Measurements from ENCODE around the gene CCDC85A. TPM values are rescaled to one million over a fixed set of nuclear protein-coding genes. Genes with fewer than 3 reads are reported as not detected.

The CCDC85A gene
- polyA plus RNA-seq, 1 of the 3 experiments (the other 2 are of a cell fraction) = 48.7 TPM

GRCh38 chr2:56347881-56348280 lies 164.1 kb downstream of the CCDC85A start:
- ChIA-PET CTCF (no interaction called here), POLR2A (no interaction called here)
- WGBS (ENCODE audit: low lambda C conversion rate) = 36% methylated on average over 4 of the region's 4 CpGs
- H2AFZ ChIP-seq (ENCODE audit: low read depth) = no peak overlapping the region
- TF ChIP-seq EP300 (IDR thresholded peaks at IDR 0.05; ENCODE audit: borderline replicate concordance in 1 of 2, low read depth in 1 of 2, low read length in 1 of 2) = no peak
- no peak for TF ChIP-seq TEAD4 (IDR thresholded peaks at IDR 0.05; ENCODE audit: borderline replicate concordance, insufficient read depth)
- TF ChIP-seq TCF12 (IDR thresholded peaks at IDR 0.05) = no peak
- no peak for TF ChIP-seq MXI1 (IDR thresholded peaks at IDR 0.05; ENCODE audit: low read depth, low read length)
- TF ChIP-seq JUND (IDR thresholded peaks at IDR 0.05) = no peak
- TF ChIP-seq YY1 (IDR thresholded peaks at IDR 0.05; ENCODE audit: low read depth) = no peak
- TF ChIP-seq PBX3 (IDR thresholded peaks at IDR 0.05) = no peak
- TF ChIP-seq TAF1 (IDR thresholded peaks at IDR 0.05; ENCODE audit: borderline replicate concordance, low read depth, low read length) = no peak
- TF ChIP-seq ELF1 (IDR thresholded peaks at IDR 0.05) = no peak
- no peak for TF ChIP-seq CHD2 (IDR thresholded peaks at IDR 0.05; ENCODE audit: low read length, partially characterized antibody)
- TF ChIP-seq NRF1 (IDR thresholded peaks at IDR 0.05; ENCODE audit: low read depth, low read length) = no peak
- peaks cover 92% of the 10 kb centered on the region for H3K79me2 ChIP-seq (ENCODE audit: insufficient read depth)
- H3K27me3 ChIP-seq (ENCODE audit: insufficient read depth) = no peaks in the 10 kb centered on the region
- no peaks in the 10 kb centered on the region for H3K9me3 ChIP-seq
- peaks cover under 1% of the 10 kb centered on the region; the same call in 1 of the 2 replicates for H4K20me1 ChIP-seq (ENCODE audit: insufficient read depth)
- peak overlapping the region; percentile 55 for H3K4me2 ChIP-seq
- H3K4me3 ChIP-seq (ENCODE audit: low read depth in 2 of 2, low read length in 1 of 2) = no peak overlapping the region
- peaks cover 10% of the 10 kb centered on the region for H3F3A ChIP-seq (replicated peaks; ENCODE audit: insufficient read depth)
- H3K9ac ChIP-seq = no peak overlapping the region
- no peak for DNase-seq
- no peak overlapping the region; a peak in 1 of 4 replicates for H3K27ac ChIP-seq (ENCODE audit: low read depth in 2 of 2, low read length in 1 of 2)
- no peaks in the 10 kb centered on the region for H3K9me2 ChIP-seq
- H3K36me3 ChIP-seq (replicated peaks in 1 of 2; ENCODE audit: control insufficient read depth in 1 of 2, insufficient read depth in 2 of 2, low read length in 1 of 2) = peaks cover 6 to 47% of the 10 kb centered on the region in 2 experiments
- peaks cover 0 to 8% of the 10 kb centered on the region in 2 experiments; a peak in 2 of 4 replicates for H3K4me1 ChIP-seq (ENCODE audit: control insufficient read depth in 1 of 2, insufficient read depth in 2 of 2, low read depth in 1 of 2, low read length in 1 of 2)

- Histone ChIP-seq H3K9me2 (no peaks in the 10 kb centered on the region), H2AFZ (ENCODE audit: low read depth) (no peak overlapping the region; the same call in 1 of the 2 replicates), H3K79me2 (ENCODE audit: insufficient read depth) (peaks cover 92% of the 10 kb centered on the region), H3K36me3 (replicated peaks in 1 of 2; ENCODE audit: control insufficient read depth in 1 of 2, insufficient read depth in 2 of 2, low read length in 1 of 2) (peaks cover 6 to 52% of the 10 kb centered on the region in 2 experiments), H3K27ac (ENCODE audit: low read depth in 2 of 2, low read length in 1 of 2) (peak overlapping the region in 1 of 2 experiments; percentile 39; a peak in 2 of 4 replicates), H3F3A (replicated peaks; ENCODE audit: insufficient read depth) (peaks cover 14% of the 10 kb centered on the region), H3K27me3 (ENCODE audit: insufficient read depth) (no peaks in the 10 kb centered on the region), H3K9me3 (no peaks in the 10 kb centered on the region), H4K20me1 (ENCODE audit: insufficient read depth) (no peaks in the 10 kb centered on the region; the same call in 1 of the 2 replicates), H3K9ac (peak overlapping the region; percentile 37; the same call in 1 of the 2 replicates), H3K4me3 (ENCODE audit: low read depth in 2 of 2, low read length in 1 of 2) (peak overlapping the region in 1 of 2 experiments; percentile 27; a peak in 1 of 4 replicates), H3K4me1 (ENCODE audit: control insufficient read depth in 1 of 2, insufficient read depth in 2 of 2, low read depth in 1 of 2, low read length in 1 of 2) (peaks cover 0 to 8% of the 10 kb centered on the region in 2 experiments; a peak in 2 of 4 replicates), H3K4me2 (peak overlapping the region; percentile 55)
- 39% methylated on average over 6 of the region's 6 CpGs for WGBS (ENCODE audit: low lambda C conversion rate)
- ChIA-PET CTCF (no interaction called here), POLR2A (no interaction called here)
- no peak for DNase-seq
- no peak for TF ChIP-seq FOXJ3 (CRISPR knock-in tag; IDR thresholded peaks at IDR 0.05)
- TF ChIP-seq RXRA (IDR thresholded peaks at IDR 0.05; ENCODE audit: borderline replicate concordance, low read depth) = no peak
- no peak for TF ChIP-seq FOSL2 (IDR thresholded peaks at IDR 0.05; ENCODE audit: borderline replicate concordance, low read depth)
- TF ChIP-seq, protein P1, sequence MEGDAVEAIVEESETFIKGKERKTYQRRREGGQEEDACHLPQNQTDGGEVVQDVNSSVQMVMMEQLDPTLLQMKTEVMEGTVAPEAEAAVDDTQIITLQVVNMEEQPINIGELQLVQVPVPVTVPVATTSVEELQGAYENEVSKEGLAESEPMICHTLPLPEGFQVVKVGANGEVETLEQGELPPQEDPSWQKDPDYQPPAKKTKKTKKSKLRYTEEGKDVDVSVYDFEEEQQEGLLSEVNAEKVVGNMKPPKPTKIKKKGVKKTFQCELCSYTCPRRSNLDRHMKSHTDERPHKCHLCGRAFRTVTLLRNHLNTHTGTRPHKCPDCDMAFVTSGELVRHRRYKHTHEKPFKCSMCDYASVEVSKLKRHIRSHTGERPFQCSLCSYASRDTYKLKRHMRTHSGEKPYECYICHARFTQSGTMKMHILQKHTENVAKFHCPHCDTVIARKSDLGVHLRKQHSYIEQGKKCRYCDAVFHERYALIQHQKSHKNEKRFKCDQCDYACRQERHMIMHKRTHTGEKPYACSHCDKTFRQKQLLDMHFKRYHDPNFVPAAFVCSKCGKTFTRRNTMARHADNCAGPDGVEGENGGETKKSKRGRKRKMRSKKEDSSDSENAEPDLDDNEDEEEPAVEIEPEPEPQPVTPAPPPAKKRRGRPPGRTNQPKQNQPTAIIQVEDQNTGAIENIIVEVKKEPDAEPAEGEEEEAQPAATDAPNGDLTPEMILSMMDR (IDR thresholded peaks at IDR 0.05) = no peak
- TF ChIP-seq RFX5 (IDR thresholded peaks at IDR 0.05; ENCODE audit: low read length) = no peak
- no peak for TF ChIP-seq MAX (IDR thresholded peaks at IDR 0.05; ENCODE audit: low read depth)
- TF ChIP-seq EP300 (IDR thresholded peaks at IDR 0.05; ENCODE audit: borderline replicate concordance in 1 of 2, low read depth in 1 of 2, low read length in 1 of 2) = no peak
- TF ChIP-seq RCOR1 (IDR thresholded peaks at IDR 0.05; ENCODE audit: low read length) = no peak
- TF ChIP-seq, protein P2, sequence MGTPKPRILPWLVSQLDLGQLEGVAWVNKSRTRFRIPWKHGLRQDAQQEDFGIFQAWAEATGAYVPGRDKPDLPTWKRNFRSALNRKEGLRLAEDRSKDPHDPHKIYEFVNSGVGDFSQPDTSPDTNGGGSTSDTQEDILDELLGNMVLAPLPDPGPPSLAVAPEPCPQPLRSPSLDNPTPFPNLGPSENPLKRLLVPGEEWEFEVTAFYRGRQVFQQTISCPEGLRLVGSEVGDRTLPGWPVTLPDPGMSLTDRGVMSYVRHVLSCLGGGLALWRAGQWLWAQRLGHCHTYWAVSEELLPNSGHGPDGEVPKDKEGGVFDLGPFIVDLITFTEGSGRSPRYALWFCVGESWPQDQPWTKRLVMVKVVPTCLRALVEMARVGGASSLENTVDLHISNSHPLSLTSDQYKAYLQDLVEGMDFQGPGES (IDR thresholded peaks at IDR 0.05; ENCODE audit: low read depth, low read length) = no peak
- no peak for TF ChIP-seq POLR2AphosphoS5 (IDR thresholded peaks at IDR 0.05; ENCODE audit: low read depth, low read length)
- TF ChIP-seq ZBTB33 (IDR thresholded peaks at IDR 0.05; ENCODE audit: borderline replicate concordance, low read depth) = no peak
- TF ChIP-seq ELF1 (IDR thresholded peaks at IDR 0.05) = no peak
- no peak for TF ChIP-seq NRF1 (IDR thresholded peaks at IDR 0.05; ENCODE audit: low read depth, low read length)
- no peak for TF ChIP-seq FOXM1 (IDR thresholded peaks at IDR 0.05; ENCODE audit: low read depth)
These were observed 164.8 kb downstream of the CCDC85A start for GRCh38 chr2:56348392-56349210.

Data from SK-N-SH (cell line).